HepG2 (cell line): ENCODE results near the gene PRICKLE3. TPM values are rescaled to one million over a fixed set of nuclear protein-coding genes. Genes with fewer than 3 reads are reported as not detected.
A peak's percentile ranks its signal among the peaks of the same experiment; 100 is the strongest.

Experiments
- CHD2 ChIP-seq: IDR thresholded peaks from 2 replicates; pipeline ENCODE4 v1.6.1; 2011; ENCODE audit warnings: low read depth, low read length, improper control_type of control experiment
- KLF11 ChIP-seq: IDR thresholded peaks from 2 replicates; pipeline ENCODE4 v1.6.1; 2016; ENCODE audit warnings: missing compliant biosample characterization
- ZBTB20 ChIP-seq: sonication (generic); formaldehyde crosslinking; IDR thresholded peaks from 2 replicates; pipeline ENCODE4 v1.8.1; 2023; ENCODE audit warnings: missing genetic modification reagents, low read depth, mild to moderate bottlenecking, borderline replicate concordance
- ZNF260 ChIP-seq: sonication (generic); formaldehyde crosslinking; IDR thresholded peaks from 2 replicates; pipeline ENCODE4 v1.4.0; 2020; ENCODE audit warnings: missing genetic modification reagents, low read depth, mild to moderate bottlenecking, borderline replicate concordance
- ZNF431 ChIP-seq: sonication (generic); formaldehyde crosslinking; IDR thresholded peaks from 2 replicates; pipeline ENCODE4 v1.9.0; 2022; ENCODE audit warnings: missing genetic modification reagents, low read depth, mild to moderate bottlenecking, borderline replicate concordance
- ZNF563 ChIP-seq: sonication (generic); formaldehyde crosslinking; IDR thresholded peaks from 2 replicates; pipeline ENCODE4 v1.8.0; 2022; ENCODE audit warnings: mild to moderate bottlenecking, moderate library complexity, missing genetic modification reagents
- polyA plus RNA-seq, 8 experiments: library from polyadenylated mRNA; depleted of rRNA in 3 of 8; stranded (reverse) in 7 of 8; unstranded in 1 of 8; fragments of >200 nt; fragmentation: Illumina TruSeq in 4 of 8; extraction: Trizol in 4 of 8; gene quantifications; 2 replicates each; pipeline versions ENCODE4 v1.2.1 to v1.2.3, GENCODE V29; 2011 to 2016; ENCODE audit warnings: low read depth in 4 of 8, missing spikeins in 1 of 8, mixed read lengths in 1 of 8; ENCODE audit not compliant: insufficient read depth in 1 of 8
- total RNA-seq, 5 experiments: library from RNA; depleted of rRNA; stranded (reverse); fragments of >200 nt; fragmentation: Illumina TruSeq; extraction: Trizol; gene quantifications; 2 replicates each; pipeline ENCODE4 v1.2.3, GENCODE V29; 2016; ENCODE audit warnings: low read depth in 1 of 5
- TF ChIP-seq, protein P1 (sequence below): sonication (generic); formaldehyde crosslinking; IDR thresholded peaks from 2 replicates; pipeline ENCODE4 v1.4.0; 2020; ENCODE audit warnings: mild to moderate bottlenecking, missing genetic modification reagents
- TF ChIP-seq, protein P2 (sequence below): sonication (generic); formaldehyde crosslinking; IDR thresholded peaks from 2 replicates; pipeline ENCODE4 v1.5.1; 2020; ENCODE audit warnings: mild to moderate bottlenecking, missing genetic modification reagents, borderline replicate concordance
- TF ChIP-seq, protein P3 (sequence below): IDR thresholded peaks from 2 replicates; pipeline ENCODE4 v1.6.1; 2016; ENCODE audit warnings: control low read depth
- TF ChIP-seq, protein P4 (sequence below): sonication (generic); formaldehyde crosslinking; IDR thresholded peaks from 2 replicates; pipeline ENCODE4 v1.8.1; 2022; ENCODE audit warnings: low read depth, mild to moderate bottlenecking, missing genetic modification reagents

PRICKLE3 gene
- total and polyA plus RNA-seq, 2 of the 13 experiments (the other 11 are each of a cell fraction or from before 2014, with no cell fraction given): 2.6 TPM

DNA sequence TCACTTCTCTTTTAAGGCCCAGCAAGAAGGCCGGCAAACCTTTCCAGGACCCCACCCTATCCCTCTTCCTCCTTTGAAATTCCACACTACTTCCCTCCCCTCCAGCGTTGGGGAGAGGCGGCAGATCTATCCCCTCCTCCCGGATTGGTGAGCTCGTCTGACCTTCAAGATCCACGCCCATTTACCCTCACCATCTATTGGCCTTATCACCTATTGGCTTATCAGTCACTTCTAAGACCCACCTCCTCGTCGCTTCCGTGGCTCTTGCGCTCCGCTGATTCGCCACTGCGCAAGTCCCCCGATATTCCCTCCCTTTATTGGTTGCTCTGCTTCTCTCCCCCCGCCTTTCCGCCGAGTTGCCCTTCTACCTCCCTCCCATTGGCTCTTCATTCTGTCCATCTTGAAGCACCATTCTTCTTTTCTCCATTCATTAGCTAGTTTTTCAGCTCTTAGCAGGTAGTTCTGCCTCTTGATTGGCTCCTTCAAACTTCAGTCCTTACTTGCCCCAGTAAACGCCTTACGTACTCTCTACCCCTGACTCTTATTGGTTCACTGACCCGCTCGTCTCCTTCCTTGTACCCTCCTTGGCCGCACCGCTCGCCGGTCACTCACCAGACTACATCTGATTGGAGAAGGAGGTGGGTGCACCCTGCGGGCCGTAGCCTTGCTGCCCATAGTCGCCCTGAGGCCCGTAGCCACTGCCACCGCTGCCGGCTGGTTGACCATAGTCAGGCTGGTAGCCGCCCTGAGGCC lies 4.8 kb upstream of the PRICKLE3 start (continued):
- TF ChIP-seq, protein P1, sequence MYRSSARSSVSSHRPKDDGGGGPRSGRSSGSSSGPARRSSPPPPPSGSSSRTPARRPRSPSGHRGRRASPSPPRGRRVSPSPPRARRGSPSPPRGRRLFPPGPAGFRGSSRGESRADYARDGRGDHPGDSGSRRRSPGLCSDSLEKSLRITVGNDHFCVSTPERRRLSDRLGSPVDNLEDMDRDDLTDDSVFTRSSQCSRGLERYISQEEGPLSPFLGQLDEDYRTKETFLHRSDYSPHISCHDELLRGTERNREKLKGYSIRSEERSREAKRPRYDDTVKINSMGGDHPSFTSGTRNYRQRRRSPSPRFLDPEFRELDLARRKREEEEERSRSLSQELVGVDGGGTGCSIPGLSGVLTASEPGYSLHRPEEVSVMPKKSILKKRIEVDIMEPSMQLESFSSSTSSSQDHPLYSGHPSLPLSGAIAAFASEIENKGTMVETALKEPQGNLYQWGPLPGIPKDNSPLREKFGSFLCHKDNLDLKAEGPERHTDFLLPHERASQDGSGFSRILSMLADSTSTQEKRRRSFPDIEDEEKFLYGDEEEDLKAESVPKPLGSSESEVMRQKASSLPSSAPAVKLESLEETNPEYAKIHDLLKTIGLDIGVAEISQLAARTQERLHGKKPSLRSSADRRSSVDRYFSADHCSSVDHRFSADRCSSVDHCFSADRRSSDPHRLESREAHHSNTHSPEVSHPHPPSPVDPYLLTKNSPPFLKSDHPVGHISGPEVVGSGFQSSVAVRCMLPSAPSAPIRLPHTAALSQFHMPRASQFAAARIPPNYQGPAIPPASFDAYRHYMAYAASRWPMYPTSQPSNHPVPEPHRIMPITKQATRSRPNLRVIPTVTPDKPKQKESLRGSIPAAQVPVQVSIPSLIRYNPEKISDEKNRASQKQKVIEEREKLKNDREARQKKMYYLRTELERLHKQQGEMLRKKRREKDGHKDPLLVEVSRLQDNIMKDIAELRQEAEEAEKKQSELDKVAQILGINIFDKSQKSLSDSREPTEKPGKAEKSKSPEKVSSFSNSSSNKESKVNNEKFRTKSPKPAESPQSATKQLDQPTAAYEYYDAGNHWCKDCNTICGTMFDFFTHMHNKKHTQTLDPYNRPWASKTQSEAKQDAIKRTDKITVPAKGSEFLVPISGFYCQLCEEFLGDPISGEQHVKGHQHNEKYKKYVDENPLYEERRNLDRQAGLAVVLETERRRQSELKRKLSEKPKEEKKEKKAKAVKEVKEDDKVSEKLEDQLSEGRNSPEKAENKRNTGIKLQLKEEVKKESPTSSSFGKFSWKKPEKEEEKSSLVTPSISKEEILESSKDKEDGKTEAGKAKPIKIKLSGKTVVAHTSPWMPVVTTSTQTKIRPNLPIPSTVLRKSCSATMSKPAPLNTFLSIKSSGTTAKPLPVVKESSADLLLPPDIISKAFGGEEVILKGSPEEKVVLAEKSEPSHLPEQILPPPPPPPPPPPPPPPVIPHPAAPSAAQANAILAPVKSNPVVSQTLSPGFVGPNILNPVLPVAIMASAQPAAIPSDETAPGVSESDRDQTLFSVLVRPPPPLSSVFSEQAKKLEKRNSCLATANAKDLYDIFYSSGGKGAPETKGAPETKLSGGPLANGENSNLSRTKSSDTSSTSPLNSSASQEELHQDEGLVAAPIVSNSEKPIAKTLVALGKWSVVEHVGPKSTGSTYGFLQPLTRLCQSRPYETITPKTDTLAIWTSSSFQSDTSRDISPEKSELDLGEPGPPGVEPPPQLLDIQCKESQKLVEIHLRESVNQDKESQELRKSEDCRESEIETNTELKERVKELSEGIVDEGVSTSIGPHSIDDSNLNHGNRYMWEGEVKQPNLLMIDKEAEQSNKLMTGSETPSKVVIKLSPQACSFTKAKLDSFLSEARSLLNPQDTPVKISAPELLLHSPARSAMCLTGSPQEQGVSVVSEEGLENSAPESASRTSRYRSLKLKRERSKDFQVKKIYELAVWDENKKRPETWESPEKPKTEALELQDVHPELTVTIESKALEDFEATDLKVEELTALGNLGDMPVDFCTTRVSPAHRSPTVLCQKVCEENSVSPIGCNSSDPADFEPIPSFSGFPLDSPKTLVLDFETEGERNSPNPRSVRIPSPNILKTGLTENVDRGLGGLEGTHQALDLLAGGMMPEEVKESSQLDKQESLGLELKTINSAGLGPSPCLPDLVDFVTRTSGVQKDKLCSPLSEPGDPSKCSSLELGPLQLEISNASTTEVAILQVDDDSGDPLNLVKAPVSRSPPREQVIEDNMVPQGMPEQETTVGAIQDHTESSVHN (CRISPR knock-in tag): no peak
- no peak for TF ChIP-seq ZNF431 (CRISPR knock-in tag)
- TF ChIP-seq, protein P2, sequence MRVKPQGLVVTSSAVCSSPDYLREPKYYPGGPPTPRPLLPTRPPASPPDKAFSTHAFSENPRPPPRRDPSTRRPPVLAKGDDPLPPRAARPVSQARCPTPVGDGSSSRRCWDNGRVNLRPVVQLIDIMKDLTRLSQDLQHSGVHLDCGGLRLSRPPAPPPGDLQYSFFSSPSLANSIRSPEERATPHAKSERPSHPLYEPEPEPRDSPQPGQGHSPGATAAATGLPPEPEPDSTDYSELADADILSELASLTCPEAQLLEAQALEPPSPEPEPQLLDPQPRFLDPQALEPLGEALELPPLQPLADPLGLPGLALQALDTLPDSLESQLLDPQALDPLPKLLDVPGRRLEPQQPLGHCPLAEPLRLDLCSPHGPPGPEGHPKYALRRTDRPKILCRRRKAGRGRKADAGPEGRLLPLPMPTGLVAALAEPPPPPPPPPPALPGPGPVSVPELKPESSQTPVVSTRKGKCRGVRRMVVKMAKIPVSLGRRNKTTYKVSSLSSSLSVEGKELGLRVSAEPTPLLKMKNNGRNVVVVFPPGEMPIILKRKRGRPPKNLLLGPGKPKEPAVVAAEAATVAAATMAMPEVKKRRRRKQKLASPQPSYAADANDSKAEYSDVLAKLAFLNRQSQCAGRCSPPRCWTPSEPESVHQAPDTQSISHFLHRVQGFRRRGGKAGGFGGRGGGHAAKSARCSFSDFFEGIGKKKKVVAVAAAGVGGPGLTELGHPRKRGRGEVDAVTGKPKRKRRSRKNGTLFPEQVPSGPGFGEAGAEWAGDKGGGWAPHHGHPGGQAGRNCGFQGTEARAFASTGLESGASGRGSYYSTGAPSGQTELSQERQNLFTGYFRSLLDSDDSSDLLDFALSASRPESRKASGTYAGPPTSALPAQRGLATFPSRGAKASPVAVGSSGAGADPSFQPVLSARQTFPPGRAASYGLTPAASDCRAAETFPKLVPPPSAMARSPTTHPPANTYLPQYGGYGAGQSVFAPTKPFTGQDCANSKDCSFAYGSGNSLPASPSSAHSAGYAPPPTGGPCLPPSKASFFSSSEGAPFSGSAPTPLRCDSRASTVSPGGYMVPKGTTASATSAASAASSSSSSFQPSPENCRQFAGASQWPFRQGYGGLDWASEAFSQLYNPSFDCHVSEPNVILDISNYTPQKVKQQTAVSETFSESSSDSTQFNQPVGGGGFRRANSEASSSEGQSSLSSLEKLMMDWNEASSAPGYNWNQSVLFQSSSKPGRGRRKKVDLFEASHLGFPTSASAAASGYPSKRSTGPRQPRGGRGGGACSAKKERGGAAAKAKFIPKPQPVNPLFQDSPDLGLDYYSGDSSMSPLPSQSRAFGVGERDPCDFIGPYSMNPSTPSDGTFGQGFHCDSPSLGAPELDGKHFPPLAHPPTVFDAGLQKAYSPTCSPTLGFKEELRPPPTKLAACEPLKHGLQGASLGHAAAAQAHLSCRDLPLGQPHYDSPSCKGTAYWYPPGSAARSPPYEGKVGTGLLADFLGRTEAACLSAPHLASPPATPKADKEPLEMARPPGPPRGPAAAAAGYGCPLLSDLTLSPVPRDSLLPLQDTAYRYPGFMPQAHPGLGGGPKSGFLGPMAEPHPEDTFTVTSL (CRISPR knock-in tag): no peak
- TF ChIP-seq, protein P3, sequence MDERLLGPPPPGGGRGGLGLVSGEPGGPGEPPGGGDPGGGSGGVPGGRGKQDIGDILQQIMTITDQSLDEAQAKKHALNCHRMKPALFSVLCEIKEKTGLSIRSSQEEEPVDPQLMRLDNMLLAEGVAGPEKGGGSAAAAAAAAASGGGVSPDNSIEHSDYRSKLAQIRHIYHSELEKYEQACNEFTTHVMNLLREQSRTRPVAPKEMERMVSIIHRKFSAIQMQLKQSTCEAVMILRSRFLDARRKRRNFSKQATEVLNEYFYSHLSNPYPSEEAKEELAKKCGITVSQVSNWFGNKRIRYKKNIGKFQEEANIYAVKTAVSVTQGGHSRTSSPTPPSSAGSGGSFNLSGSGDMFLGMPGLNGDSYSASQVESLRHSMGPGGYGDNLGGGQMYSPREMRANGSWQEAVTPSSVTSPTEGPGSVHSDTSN: peak; percentile 91
- no peak for TF ChIP-seq ZBTB20 (CRISPR knock-in tag)
- no peak for TF ChIP-seq ZNF260 (CRISPR knock-in tag)
- no peak for TF ChIP-seq ZNF563 (CRISPR knock-in tag)
- TF ChIP-seq CHD2: peak; percentile 64; the same call in 1 of the 2 replicates
- TF ChIP-seq KLF11 (CRISPR knock-in tag): no peak
- TF ChIP-seq, protein P4, sequence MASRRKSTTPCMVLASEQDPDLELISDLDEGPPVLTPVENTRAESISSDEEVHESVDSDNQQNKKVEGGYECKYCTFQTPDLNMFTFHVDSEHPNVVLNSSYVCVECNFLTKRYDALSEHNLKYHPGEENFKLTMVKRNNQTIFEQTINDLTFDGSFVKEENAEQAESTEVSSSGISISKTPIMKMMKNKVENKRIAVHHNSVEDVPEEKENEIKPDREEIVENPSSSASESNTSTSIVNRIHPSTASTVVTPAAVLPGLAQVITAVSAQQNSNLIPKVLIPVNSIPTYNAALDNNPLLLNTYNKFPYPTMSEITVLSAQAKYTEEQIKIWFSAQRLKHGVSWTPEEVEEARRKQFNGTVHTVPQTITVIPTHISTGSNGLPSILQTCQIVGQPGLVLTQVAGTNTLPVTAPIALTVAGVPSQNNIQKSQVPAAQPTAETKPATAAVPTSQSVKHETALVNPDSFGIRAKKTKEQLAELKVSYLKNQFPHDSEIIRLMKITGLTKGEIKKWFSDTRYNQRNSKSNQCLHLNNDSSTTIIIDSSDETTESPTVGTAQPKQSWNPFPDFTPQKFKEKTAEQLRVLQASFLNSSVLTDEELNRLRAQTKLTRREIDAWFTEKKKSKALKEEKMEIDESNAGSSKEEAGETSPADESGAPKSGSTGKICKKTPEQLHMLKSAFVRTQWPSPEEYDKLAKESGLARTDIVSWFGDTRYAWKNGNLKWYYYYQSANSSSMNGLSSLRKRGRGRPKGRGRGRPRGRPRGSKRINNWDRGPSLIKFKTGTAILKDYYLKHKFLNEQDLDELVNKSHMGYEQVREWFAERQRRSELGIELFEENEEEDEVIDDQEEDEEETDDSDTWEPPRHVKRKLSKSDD (CRISPR knock-in tag): no peak
